ENCODE data around the gene SUDS3. TPM values are rescaled to one million over a fixed set of nuclear protein-coding genes. Genes with fewer than 3 reads are reported as not detected.

The SUDS3 gene
- total RNA-seq, 1 donor from 2014 or later: 31.0 TPM

DNA sequence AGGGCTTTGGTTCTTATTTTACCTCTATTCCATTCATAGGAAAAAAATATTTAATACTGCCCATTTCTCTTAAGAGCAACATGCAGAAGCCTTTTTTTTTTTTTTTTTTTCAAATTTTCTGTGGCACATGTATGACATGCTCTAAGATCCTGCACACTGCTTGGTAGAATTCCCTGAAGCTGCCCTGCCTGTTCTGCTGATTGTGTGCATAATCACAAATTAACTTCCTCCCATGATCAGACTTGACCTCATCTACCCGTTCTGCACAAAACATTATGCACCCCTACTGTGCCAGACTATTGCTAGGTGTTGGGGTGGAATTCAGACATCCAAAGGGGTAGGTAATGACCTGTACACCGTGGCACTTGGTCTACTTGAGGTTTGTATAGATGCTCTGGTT, 22.2 kb downstream of the SUDS3 start:
- no peak overlapping the region for H3K27ac Mint-ChIP-seq (ENCODE audit: unreplicated experiment)
- DNase-seq (ENCODE audit: low read depth): no peak

DNA sequence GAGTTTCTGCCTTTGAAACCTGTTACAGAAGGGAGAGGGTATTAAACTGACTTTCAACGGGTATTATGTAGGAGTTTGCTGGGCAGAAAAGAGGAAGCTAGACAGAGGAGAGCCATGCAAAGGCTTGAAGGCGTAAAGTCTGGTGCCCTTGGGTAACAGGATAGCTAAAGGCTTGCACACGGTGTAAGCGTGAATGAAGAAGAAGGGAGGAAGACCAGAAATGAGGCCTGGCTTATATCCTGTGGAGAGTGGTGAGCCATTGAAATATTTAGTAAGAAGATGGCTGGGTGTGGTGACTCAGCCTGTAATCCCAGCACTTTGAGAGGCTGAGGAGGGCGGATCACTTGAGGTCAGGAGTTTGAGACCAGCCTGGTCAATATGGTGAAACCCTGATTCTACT, 22.6 kb downstream of the SUDS3 start:
- FAIRE-seq: no peak
- Histone ChIP-seq H3K4me3 (ENCODE audit: insufficient read depth, low read depth, low read length) (no peak overlapping the region), H3K27ac (ENCODE audit: low read depth, low read length) (no peak overlapping the region), H3K79me2 (ENCODE audit: insufficient read depth, low read length) (peaks cover 2% of the 10 kb centered on the region), H3K9me3 (ENCODE audit: insufficient read depth, low read depth, low read length) (peaks cover 2% of the 10 kb centered on the region), H3K9ac (ENCODE audit: low read length) (no peak overlapping the region), H3K36me3 (ENCODE audit: insufficient read depth, low read length) (peaks cover 20% of the 10 kb centered on the region), H3K27me3 (ENCODE audit: insufficient read depth, low read length) (no peaks in the 10 kb centered on the region), H3K4me1 (ENCODE audit: insufficient read depth, low read length) (no peaks in the 10 kb centered on the region), H3K4me2 (ENCODE audit: low read length) (no peak overlapping the region), H2AFZ (ENCODE audit: low read depth, low read length) (no peak overlapping the region), H4K20me1 (ENCODE audit: insufficient read depth, low read length) (peaks cover 28% of the 10 kb centered on the region)
- H3K27me3 Mint-ChIP-seq (ENCODE audit: low read depth, unreplicated experiment): no peaks in the 10 kb centered on the region
- no peak for DNase-seq (ENCODE audit: low read depth)
- no peaks in the 10 kb centered on the region for H3K9me3 Mint-ChIP-seq (ENCODE audit: unreplicated experiment)
- H3K4me3 Mint-ChIP-seq (ENCODE audit: unreplicated experiment): no peak overlapping the region
- TF ChIP-seq EZH2 (IDR thresholded peaks at IDR 0.05; ENCODE audit: insufficient read depth, low read length): no peak
- TF ChIP-seq, protein P1, sequence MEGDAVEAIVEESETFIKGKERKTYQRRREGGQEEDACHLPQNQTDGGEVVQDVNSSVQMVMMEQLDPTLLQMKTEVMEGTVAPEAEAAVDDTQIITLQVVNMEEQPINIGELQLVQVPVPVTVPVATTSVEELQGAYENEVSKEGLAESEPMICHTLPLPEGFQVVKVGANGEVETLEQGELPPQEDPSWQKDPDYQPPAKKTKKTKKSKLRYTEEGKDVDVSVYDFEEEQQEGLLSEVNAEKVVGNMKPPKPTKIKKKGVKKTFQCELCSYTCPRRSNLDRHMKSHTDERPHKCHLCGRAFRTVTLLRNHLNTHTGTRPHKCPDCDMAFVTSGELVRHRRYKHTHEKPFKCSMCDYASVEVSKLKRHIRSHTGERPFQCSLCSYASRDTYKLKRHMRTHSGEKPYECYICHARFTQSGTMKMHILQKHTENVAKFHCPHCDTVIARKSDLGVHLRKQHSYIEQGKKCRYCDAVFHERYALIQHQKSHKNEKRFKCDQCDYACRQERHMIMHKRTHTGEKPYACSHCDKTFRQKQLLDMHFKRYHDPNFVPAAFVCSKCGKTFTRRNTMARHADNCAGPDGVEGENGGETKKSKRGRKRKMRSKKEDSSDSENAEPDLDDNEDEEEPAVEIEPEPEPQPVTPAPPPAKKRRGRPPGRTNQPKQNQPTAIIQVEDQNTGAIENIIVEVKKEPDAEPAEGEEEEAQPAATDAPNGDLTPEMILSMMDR (IDR thresholded peaks at IDR 0.05; ENCODE audit: insufficient read depth, low read depth, low read length): no peak
- H3K36me3 Mint-ChIP-seq (ENCODE audit: low read depth, unreplicated experiment): peaks cover 18% of the 10 kb centered on the region
- H3K27ac Mint-ChIP-seq (ENCODE audit: unreplicated experiment): no peak overlapping the region
- peaks cover 5% of the 10 kb centered on the region for H3K4me1 Mint-ChIP-seq (ENCODE audit: low read depth, unreplicated experiment)

More for the DNA sequence above, 22.2 kb downstream of the SUDS3 start:
- Histone ChIP-seq H3K27ac (ENCODE audit: low read depth, low read length) (no peak overlapping the region), H3K36me3 (ENCODE audit: insufficient read depth, low read length) (peaks cover 21% of the 10 kb centered on the region), H3K9ac (ENCODE audit: low read length) (no peak overlapping the region), H3K27me3 (ENCODE audit: insufficient read depth, low read length) (no peaks in the 10 kb centered on the region), H3K4me1 (ENCODE audit: insufficient read depth, low read length) (no peaks in the 10 kb centered on the region), H2AFZ (ENCODE audit: low read depth, low read length) (no peak overlapping the region), H3K79me2 (ENCODE audit: insufficient read depth, low read length) (peaks cover 2% of the 10 kb centered on the region), H4K20me1 (ENCODE audit: insufficient read depth, low read length) (peaks cover 29% of the 10 kb centered on the region), H3K9me3 (ENCODE audit: insufficient read depth, low read depth, low read length) (peaks cover 2% of the 10 kb centered on the region), H3K4me3 (ENCODE audit: insufficient read depth, low read depth, low read length) (no peak overlapping the region), H3K4me2 (ENCODE audit: low read length) (no peak overlapping the region)
- Mint-ChIP-seq H3K36me3 (ENCODE audit: low read depth, unreplicated experiment) (peaks cover 17% of the 10 kb centered on the region), H3K4me1 (ENCODE audit: low read depth, unreplicated experiment) (peaks cover 5% of the 10 kb centered on the region), H3K4me3 (ENCODE audit: unreplicated experiment) (no peak overlapping the region), H3K9me3 (ENCODE audit: unreplicated experiment) (no peaks in the 10 kb centered on the region), H3K27me3 (ENCODE audit: low read depth, unreplicated experiment) (no peaks in the 10 kb centered on the region)
- TF ChIP-seq, protein P1 (IDR thresholded peaks at IDR 0.05; ENCODE audit: insufficient read depth, low read depth, low read length): no peak
- TF ChIP-seq EZH2 (IDR thresholded peaks at IDR 0.05; ENCODE audit: insufficient read depth, low read length): no peak
- no peak for FAIRE-seq

DNA sequence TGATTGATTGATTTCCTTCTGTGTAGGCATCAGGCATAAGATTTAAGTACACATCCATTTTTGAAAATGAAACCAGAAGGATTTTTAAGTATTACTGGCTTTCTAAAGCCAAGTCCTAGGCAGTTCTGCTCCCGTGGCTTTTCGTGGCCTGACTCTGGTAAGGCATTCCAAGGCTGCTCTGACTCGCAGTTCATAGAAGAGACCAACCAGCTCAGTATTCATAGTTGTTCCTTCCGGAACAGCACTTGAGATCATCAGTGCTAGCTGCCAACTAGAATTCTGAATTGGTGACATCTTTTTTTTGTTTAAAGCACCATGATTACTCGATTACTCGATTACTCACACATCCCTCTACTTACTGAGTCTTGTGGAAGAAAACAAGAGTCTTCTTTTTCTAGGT, 25.9 kb downstream of the SUDS3 start:
- Histone ChIP-seq H3K4me3 (ENCODE audit: insufficient read depth, low read depth, low read length) (no peak overlapping the region), H3K27me3 (ENCODE audit: insufficient read depth, low read length) (no peaks in the 10 kb centered on the region), H3K36me3 (ENCODE audit: insufficient read depth, low read length) (peaks cover 23% of the 10 kb centered on the region), H4K20me1 (ENCODE audit: insufficient read depth, low read length) (peaks cover 25% of the 10 kb centered on the region), H2AFZ (ENCODE audit: low read depth, low read length) (no peak overlapping the region), H3K27ac (ENCODE audit: low read depth, low read length) (peak overlapping the region; percentile 12), H3K79me2 (ENCODE audit: insufficient read depth, low read length) (peaks cover 2% of the 10 kb centered on the region), H3K9me3 (ENCODE audit: insufficient read depth, low read depth, low read length) (peaks cover 2% of the 10 kb centered on the region), H3K4me2 (ENCODE audit: low read length) (peak overlapping the region; percentile 35), H3K9ac (ENCODE audit: low read length) (peak overlapping the region; percentile 17), H3K4me1 (ENCODE audit: insufficient read depth, low read length) (peaks cover 3% of the 10 kb centered on the region)
- Mint-ChIP-seq H3K27me3 (ENCODE audit: low read depth, unreplicated experiment) (no peaks in the 10 kb centered on the region), H3K4me3 (ENCODE audit: unreplicated experiment) (no peak overlapping the region), H3K27ac (ENCODE audit: unreplicated experiment) (peak overlapping the region; percentile 77), H3K36me3 (ENCODE audit: low read depth, unreplicated experiment) (peaks cover 19% of the 10 kb centered on the region), H3K9me3 (ENCODE audit: unreplicated experiment) (no peaks in the 10 kb centered on the region), H3K4me1 (ENCODE audit: low read depth, unreplicated experiment) (peaks cover 5% of the 10 kb centered on the region)
- peak; percentile 65 for FAIRE-seq
- DNase-seq (ENCODE audit: low read depth): peak; percentile 86
- TF ChIP-seq EZH2 (IDR thresholded peaks at IDR 0.05; ENCODE audit: insufficient read depth, low read length): no peak
- TF ChIP-seq, protein P1 (IDR thresholded peaks at IDR 0.05; ENCODE audit: insufficient read depth, low read depth, low read length): no peak

Data from astrocyte (in vitro differentiated cells and primary cell).